K562 (cell line): ENCODE measurements around the gene TXNRD2. TPM values are rescaled to one million over a fixed set of nuclear protein-coding genes. Genes with fewer than 3 reads are reported as not detected.

Experiments used
- ADNP ChIP-seq: fragments of 200-800 bp; sonication (Bioruptor generic); IDR thresholded peaks from 2 replicates; pipeline ENCODE4 v1.6.1; 2016; ENCODE audit warnings: missing genetic modification characterization, missing compliant biosample characterization
- GATAD2B ChIP-seq: fragments of 450-650 bp; IDR thresholded peaks from 2 replicates; pipeline ENCODE4 v1.6.1; 2017; ENCODE audit warnings: mild to moderate bottlenecking, borderline replicate concordance
- HMG20B ChIP-seq: fragments of 250-450 bp; sonication (Bioruptor Pico); IDR thresholded peaks from 2 replicates; pipeline ENCODE4 v1.5.0; 2021; ENCODE audit warnings: mild to moderate bottlenecking
- HMGN3 ChIP-seq: IDR thresholded peaks from 2 replicates; pipeline ENCODE4 v1.6.1; 2011; ENCODE audit warnings: borderline replicate concordance, low read depth, mild to moderate bottlenecking, mixed read lengths, low read length; ENCODE audit not compliant: insufficient read length; ENCODE audit errors: extremely low read depth
- HOXB6 ChIP-seq: fragments of 250-450 bp; sonication (Bioruptor Pico); IDR thresholded peaks from 2 replicates; pipeline ENCODE4 v1.5.1; 2022; ENCODE audit warnings: mild to moderate bottlenecking, borderline replicate concordance
- MNT ChIP-seq, 2 experiments: fragments of 450-650 bp; conservative IDR thresholded peaks; 2 replicates each; pipeline ENCODE4 v1.6.1; 2017; ENCODE audit warnings: mild to moderate bottlenecking in 2 of 2, moderate library complexity in 2 of 2
- PCBP1 ChIP-seq: fragments of 200-400 bp; formaldehyde crosslinking; IDR thresholded peaks from 2 replicates; pipeline ENCODE4 v1.6.1; 2018; ENCODE audit warnings: mild to moderate bottlenecking, low read depth, low read length; ENCODE audit not compliant: poor library complexity, severe bottlenecking
- SRSF1 ChIP-seq: fragments of 200-400 bp; formaldehyde crosslinking; IDR thresholded peaks from 2 replicates; pipeline ENCODE4 v1.6.1; 2017; ENCODE audit warnings: mild to moderate bottlenecking, low read depth, low read length, moderate library complexity
- TAF15 ChIP-seq: fragments of 200-400 bp; formaldehyde crosslinking; IDR thresholded peaks from 2 replicates; pipeline ENCODE4 v1.6.1; 2017; ENCODE audit warnings: mild to moderate bottlenecking, low read depth, low read length, moderate library complexity
- TBL1XR1 ChIP-seq, 2 experiments: IDR thresholded peaks; 2 replicates each; pipeline ENCODE4 v1.6.1; 2012; ENCODE audit warnings: improper control_type of control experiment in 2 of 2, low read length in 2 of 2, mild to moderate bottlenecking in 1 of 2
- THAP7 ChIP-seq: fragments of 250-450 bp; sonication (Bioruptor Pico); IDR thresholded peaks from 2 replicates; pipeline ENCODE4 v1.5.0; 2021
- ZNF224 ChIP-seq: sonication (generic); formaldehyde crosslinking; IDR thresholded peaks from 2 replicates; pipeline ENCODE4 v1.8.0; 2022; ENCODE audit warnings: mild to moderate bottlenecking, missing genetic modification reagents
- ZNF239 ChIP-seq: fragments of 250-450 bp; sonication (Bioruptor Pico); IDR thresholded peaks from 2 replicates; pipeline ENCODE4 v1.4.0; 2020; ENCODE audit warnings: mild to moderate bottlenecking
- ZNF436 ChIP-seq: fragments of 250-450, 450-650 bp; sonication (Bioruptor Pico); formaldehyde crosslinking; IDR thresholded peaks from 2 replicates; pipeline ENCODE4 v1.7.0; 2020; ENCODE audit warnings: mild to moderate bottlenecking
- ZNF589 ChIP-seq: fragments of 200-800 bp; sonication (Bioruptor generic); IDR thresholded peaks from 2 replicates; pipeline ENCODE4 v1.6.1; 2016; ENCODE audit warnings: low read depth, missing genetic modification characterization, missing compliant biosample characterization
- polyA plus RNA-seq, 8 experiments: library from polyadenylated mRNA; depleted of rRNA in 4 of 8; stranded (reverse) in 5 of 8; unstranded in 3 of 8; fragments of >200 nt; fragmentation: Nextera tagmentation in 2 of 8; fragmentation: Illumina TruSeq in 1 of 8; extraction: Ambion mirVana in 2 of 8; extraction: Trizol in 1 of 8; gene quantifications; 2 replicates each; pipeline versions ENCODE4 v1.2.1 to v1.2.3, GENCODE V29; 2011 to 2014; ENCODE audit warnings: inconsistent platforms in 1 of 8, missing spikeins in 1 of 8
- total RNA-seq, 7 experiments: library from RNA; depleted of rRNA in 6 of 7; stranded (reverse); fragments of >200 nt in 6 of 7; fragmentation: Illumina TruSeq in 2 of 7; extraction: Trizol in 2 of 7; gene quantifications; 2 replicates each; pipeline versions ENCODE4 v1.2.1 to v1.2.3, GENCODE V29; 2011 to 2021; ENCODE audit warnings: low replicate concordance in 1 of 7

The TXNRD2 gene
- total and polyA plus RNA-seq, 9 of the 15 experiments (the other 6 are each of a cell fraction or from before 2014, with no cell fraction given): 3.3 to 80.2 (median 49.4) TPM

- TF ChIP-seq THAP7 (CRISPR knock-in tag): no peak
- TF ChIP-seq HMG20B (CRISPR knock-in tag): no peak
- TF ChIP-seq ZNF224 (CRISPR knock-in tag): no peak
- no peak for TF ChIP-seq GATAD2B
- no peak for TF ChIP-seq ADNP (tag)
- no peak for TF ChIP-seq MNT (conservative IDR thresholded peaks at IDR 0.05)
- TF ChIP-seq ZNF239 (CRISPR knock-in tag): no peak; the same call in 1 of the 2 replicates
- no peak for TF ChIP-seq SRSF1
- TF ChIP-seq HMGN3: no peak
- TF ChIP-seq TAF15: peak; percentile 93; the same call in 1 of the 2 replicates
- no peak; a peak in 1 of 4 replicates for TF ChIP-seq TBL1XR1 (IDR thresholded peaks at IDR 0.05; ENCODE audit: low read length in 2 of 2)
- TF ChIP-seq PCBP1: no peak
- TF ChIP-seq ZNF589 (CRISPR knock-in tag): no peak
- peak; percentile 81; the same call in 1 of the 2 replicates for TF ChIP-seq HOXB6 (CRISPR knock-in tag)
- TF ChIP-seq ZNF436: no peak
- TF ChIP-seq, all 486 proteins: peak for 69
These were observed 868 bp downstream of the TXNRD2 start (continued) for GRCh38 chr22:19940536-19941364.
